GM23338 (cell line): Measurements from ENCODE around the gene RPH3AL.

Source experiments
- CREB1 ChIP-seq: fragments of 250-450 bp; sonication (Bioruptor Pico); IDR thresholded peaks from 2 replicates; pipeline ENCODE4 v1.5.0; 2020; ENCODE audit warnings: low read depth, mild to moderate bottlenecking, moderate library complexity
- CTCF ChIP-seq, 2 experiments: fragments of 200-600 bp in 1 of 2; sonication (generic) in 1 of 2; conservative IDR thresholded peaks; 2 replicates each; pipeline versions ENCODE4 v1.5.1 to v1.6.1; 2016 to 2017; ENCODE audit warnings: antibody characterized with exemption in 2 of 2, low read depth in 2 of 2, mild to moderate bottlenecking in 2 of 2, moderate library complexity in 1 of 2
- ETS1 ChIP-seq: IDR thresholded peaks from 2 replicates; pipeline ENCODE4 v1.6.1; 2016; ENCODE audit warnings: antibody characterized with exemption
- EZH2 ChIP-seq: fragments of 200-600 bp; sonication (generic); IDR thresholded peaks from one replicate; pipeline ENCODE4 v1.8.0; 2017; ENCODE audit warnings: antibody characterized with exemption, mild to moderate bottlenecking, low read depth; ENCODE audit not compliant: unreplicated experiment
- EZH2phosphoT487 ChIP-seq: fragments of 200-600 bp; sonication (generic); IDR thresholded peaks from one replicate; pipeline ENCODE4 v1.8.1; 2018; ENCODE audit warnings: antibody characterized with exemption; ENCODE audit not compliant: unreplicated experiment
- JUNB ChIP-seq: IDR thresholded peaks from one replicate; pipeline ENCODE4 v1.6.1; 2016; ENCODE audit warnings: antibody characterized with exemption; ENCODE audit not compliant: unreplicated experiment
- POLR2AphosphoS5 ChIP-seq: IDR thresholded peaks from 2 replicates; pipeline ENCODE4 v1.6.1; 2016; ENCODE audit warnings: antibody characterized with exemption, low read depth
- ZNF114 ChIP-seq: fragments of 250-450 bp; sonication (Bioruptor Pico); IDR thresholded peaks from 2 replicates; pipeline ENCODE4 v1.5.0; 2020; ENCODE audit warnings: mild to moderate bottlenecking, moderate library complexity
- ZNF331 ChIP-seq: fragments of 250-450 bp; sonication (Bioruptor Pico); IDR thresholded peaks from 2 replicates; pipeline ENCODE4 v1.5.0; 2020; ENCODE audit warnings: low read depth, mild to moderate bottlenecking, moderate library complexity

- no peak for TF ChIP-seq ETS1
- no peak for TF ChIP-seq CTCF (conservative IDR thresholded peaks at IDR 0.05; ENCODE audit: low read depth in 2 of 2)
- TF ChIP-seq POLR2AphosphoS5, result no peak
- no peak for TF ChIP-seq EZH2phosphoT487
- TF ChIP-seq EZH2, result no peak
- TF ChIP-seq CREB1 (CRISPR knock-in tag), result no peak
- no peak for TF ChIP-seq ZNF114
- TF ChIP-seq JUNB, result no peak
- TF ChIP-seq ZNF331, result no peak
These were observed 174.1 kb downstream of the RPH3AL start for GRCh38 chr17:178292-179065.
